CD14-positive monocyte (primary cell): ENCODE results near the gene ZPR1. TPM values are rescaled to one million over a fixed set of nuclear protein-coding genes. Genes with fewer than 3 reads are reported as not detected.

Experiments
- DNase-seq, 3 donors: peaks; one replicate each; pipeline ENCODE4 v3.0.0-alpha.2; 2011 to 2022
- H2AFZ ChIP-seq: 2 replicates; pipeline ENCODE4 v1.6.0; 2012; ENCODE audit warnings: mild to moderate bottlenecking, low read depth, low read length, inconsistent platforms; ENCODE audit not compliant: insufficient read depth, poor library complexity, severe bottlenecking
- H3K27ac ChIP-seq, 2 donors: 1 replicate in 1 of 2; 2 replicates in 1 of 2; pipeline ENCODE4 v1.5.1; 2012 to 2013; ENCODE audit warnings: low read length in 2 of 2, control low read depth in 1 of 2, inconsistent platforms in 1 of 2, low read depth in 1 of 2, mild to moderate bottlenecking in 1 of 2
- H3K27me3 ChIP-seq, 2 donors: one replicate each; pipeline versions ENCODE4 v1.6.0 to v1.6.1; 2011 to 2013; ENCODE audit warnings: low read length in 2 of 2; ENCODE audit not compliant: control insufficient read depth in 2 of 2, insufficient read depth in 2 of 2
- H3K36me3 ChIP-seq, 2 donors: replicated peaks in 1 of 2; 1 replicate in 1 of 2; 2 replicates in 1 of 2; pipeline versions ENCODE4 v1.5.1 to v1.6.1; 2012 to 2013; ENCODE audit warnings: low read length in 2 of 2, control low read depth in 1 of 2, inconsistent platforms in 1 of 2, mild to moderate bottlenecking in 1 of 2; ENCODE audit not compliant: insufficient read depth in 2 of 2, control insufficient read depth in 1 of 2
- H3K4me1 ChIP-seq, 2 donors: 1 replicate in 1 of 2; 2 replicates in 1 of 2; pipeline versions ENCODE4 v1.5.1 to v1.6.1; 2012 to 2013; ENCODE audit warnings: low read length in 2 of 2, control low read depth in 1 of 2, inconsistent platforms in 1 of 2, mild to moderate bottlenecking in 1 of 2, moderate library complexity in 1 of 2; ENCODE audit not compliant: insufficient read depth in 2 of 2, control insufficient read depth in 1 of 2
- H3K4me2 ChIP-seq: replicated peaks from 2 replicates; pipeline ENCODE3; 2012; ENCODE audit warnings: low read length, moderate library complexity, mild to moderate bottlenecking; ENCODE audit not compliant: poor library complexity, severe bottlenecking; ENCODE audit errors: extremely low read depth
- H3K4me3 ChIP-seq, 3 experiments: fragments of 200-600 bp in 1 of 3; sonication (generic) in 1 of 3; replicated peaks in 1 of 3; 1 replicate in 2 of 3; 2 replicates in 1 of 3; pipeline ENCODE4 v1.5.1; 2011 to 2013; ENCODE audit warnings: low read length in 3 of 3, mild to moderate bottlenecking in 3 of 3, control low read depth in 2 of 3, low read depth in 2 of 3, inconsistent platforms in 1 of 3, moderate library complexity in 1 of 3
- H3K79me2 ChIP-seq: 2 replicates; pipeline ENCODE4 v1.6.0; 2012; ENCODE audit warnings: mild to moderate bottlenecking, control low read depth, inconsistent platforms, low read length, moderate library complexity; ENCODE audit not compliant: insufficient read depth
- H3K9ac ChIP-seq: 2 replicates; pipeline ENCODE4 v1.6.0; 2017; ENCODE audit warnings: low read length, mild to moderate bottlenecking; ENCODE audit not compliant: insufficient read depth, poor library complexity, severe bottlenecking
- H3K9me3 ChIP-seq, 2 donors: replicated peaks in 1 of 2; 1 replicate in 1 of 2; 2 replicates in 1 of 2; pipeline versions ENCODE4 v1.5.1 to v1.6.1; 2012 to 2013; ENCODE audit warnings: low read length in 2 of 2, control low read depth in 1 of 2; ENCODE audit not compliant: control insufficient read depth in 1 of 2, insufficient read depth in 1 of 2
- H4K20me1 ChIP-seq: 2 replicates; pipeline ENCODE4 v1.6.0; 2012; ENCODE audit warnings: mild to moderate bottlenecking, low read length, control low read depth, moderate library complexity; ENCODE audit not compliant: insufficient read depth
- H3K27ac Mint-ChIP-seq, 7 donors: one replicate each; pipeline ENCODE4 v1.8.0; 2020; ENCODE audit warnings: mild to moderate bottlenecking in 7 of 7, mixed read lengths in 7 of 7, moderate library complexity in 6 of 7, inconsistent platforms in 2 of 7
- H3K27me3 Mint-ChIP-seq, 3 donors: one replicate each; pipeline ENCODE4 v1.8.0; 2021 to 2022; ENCODE audit warnings: low read depth in 3 of 3, mild to moderate bottlenecking in 3 of 3, mixed read lengths in 3 of 3, moderate library complexity in 3 of 3, inconsistent platforms in 1 of 3
- H3K36me3 Mint-ChIP-seq, 2 donors: one replicate each; pipeline ENCODE4 v1.8.0; 2020; ENCODE audit warnings: mixed read lengths in 2 of 2, inconsistent platforms in 1 of 2, mild to moderate bottlenecking in 1 of 2
- H3K4me1 Mint-ChIP-seq: one replicate; pipeline ENCODE4 v1.8.0; 2020; ENCODE audit warnings: mild to moderate bottlenecking, mixed read lengths
- H3K4me3 Mint-ChIP-seq, 2 donors: one replicate each; pipeline ENCODE4 v1.8.0; 2020; ENCODE audit warnings: mild to moderate bottlenecking in 2 of 2, mixed read lengths in 2 of 2, moderate library complexity in 1 of 2
- H3K9me3 Mint-ChIP-seq, 7 donors: one replicate each; pipeline ENCODE4 v1.8.0; 2020 to 2022; ENCODE audit warnings: mixed read lengths in 7 of 7, mild to moderate bottlenecking in 6 of 7, moderate library complexity in 6 of 7, inconsistent platforms in 2 of 7
- WGBS: methylation state at CpG from one replicate; pipeline ENCODE4 v1.1.5; 2013; ENCODE audit warnings: missing lambda C conversion rate; ENCODE audit not compliant: insufficient coverage; 5-methylcytosine and 5-hydroxymethylcytosine counted together
- intact Hi-C, 2 donors: fragments of 100-400 bp; cut with micrococcal nuclease; formaldehyde crosslinking; loops; one replicate each; pipeline versions ENCODE4 v1.15.0 to v1.15.1; 2023
- polyA plus RNA-seq, 3 donors: library from polyadenylated mRNA; depleted of rRNA in 1 of 3; unstranded in 2 of 3; stranded (reverse) in 1 of 3; fragments of 300-500 nt in 2 of 3; fragments of >200 nt in 1 of 3; fragmentation: Illumina TruSeq in 2 of 3; gene quantifications; 1 replicate in 2 of 3; 2 replicates in 1 of 3; pipeline ENCODE4 v1.2.3, GENCODE V29; 2012 to 2021
- TF ChIP-seq, protein P1 (sequence below): fragments of 200-600 bp; IDR thresholded peaks from one replicate; pipeline ENCODE4 v1.8.0; 2022; ENCODE audit warnings: antibody characterized with exemption, mild to moderate bottlenecking

Gene ZPR1
- polyA plus RNA-seq, 3 donors: 24.4 to 35.5 (median 35.2) TPM

DNA sequence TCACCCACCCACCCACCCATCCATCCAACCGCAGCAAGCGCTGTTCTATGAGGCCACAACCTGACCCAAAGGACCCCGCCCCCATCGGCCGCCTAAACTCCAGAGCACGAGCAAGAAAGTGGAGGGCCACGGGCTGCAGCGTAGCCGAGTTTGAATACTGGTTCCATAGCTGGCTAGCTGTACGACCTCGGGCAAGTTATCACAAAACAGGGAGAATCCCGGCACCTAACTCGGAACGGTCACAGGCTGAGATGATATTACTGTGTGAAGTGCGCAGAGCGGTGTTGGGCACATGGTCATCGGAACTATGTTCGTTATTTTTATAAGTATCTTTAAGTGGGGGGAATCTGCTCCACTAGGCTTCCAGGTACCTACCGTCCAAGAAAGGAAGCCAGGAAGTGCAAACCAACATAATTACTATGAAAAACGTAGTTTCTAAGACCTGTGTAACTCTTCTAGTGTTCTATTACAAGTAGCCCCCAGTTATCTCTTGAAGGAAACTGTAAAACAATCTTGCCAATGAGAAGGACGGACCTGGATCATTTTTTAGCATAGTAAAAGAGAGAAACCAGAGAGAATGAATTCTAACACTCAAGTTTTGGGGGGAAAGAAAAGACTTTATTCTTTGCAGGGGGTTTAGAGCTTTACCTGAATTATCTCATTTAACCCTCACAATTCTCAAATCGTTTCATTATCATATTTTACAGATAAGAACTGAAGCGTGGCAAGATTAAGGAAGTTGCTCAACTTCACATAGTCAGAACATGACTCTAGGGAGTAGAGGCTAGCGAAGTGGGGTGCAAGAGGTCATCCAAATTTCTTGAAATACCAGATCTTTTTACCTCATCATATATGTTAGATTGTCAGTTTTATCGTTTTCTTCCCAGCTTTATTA is 14.4 kb downstream of the ZPR1 start:
- intact Hi-C loops: loop anchor here in 1 of 2 donors (5.0 kb wide), 1 partner anchor 459 kb away; the partner anchor contains the start of genes PCSK7 and RNF214
- DNase-seq: peak; percentile 46 to 65 (median 65)
- H3K79me2 ChIP-seq: peaks cover 37% of the 10 kb centered on the region
- H3K4me2 ChIP-seq: peak overlapping the region; percentile 99
- TF ChIP-seq, protein P1, sequence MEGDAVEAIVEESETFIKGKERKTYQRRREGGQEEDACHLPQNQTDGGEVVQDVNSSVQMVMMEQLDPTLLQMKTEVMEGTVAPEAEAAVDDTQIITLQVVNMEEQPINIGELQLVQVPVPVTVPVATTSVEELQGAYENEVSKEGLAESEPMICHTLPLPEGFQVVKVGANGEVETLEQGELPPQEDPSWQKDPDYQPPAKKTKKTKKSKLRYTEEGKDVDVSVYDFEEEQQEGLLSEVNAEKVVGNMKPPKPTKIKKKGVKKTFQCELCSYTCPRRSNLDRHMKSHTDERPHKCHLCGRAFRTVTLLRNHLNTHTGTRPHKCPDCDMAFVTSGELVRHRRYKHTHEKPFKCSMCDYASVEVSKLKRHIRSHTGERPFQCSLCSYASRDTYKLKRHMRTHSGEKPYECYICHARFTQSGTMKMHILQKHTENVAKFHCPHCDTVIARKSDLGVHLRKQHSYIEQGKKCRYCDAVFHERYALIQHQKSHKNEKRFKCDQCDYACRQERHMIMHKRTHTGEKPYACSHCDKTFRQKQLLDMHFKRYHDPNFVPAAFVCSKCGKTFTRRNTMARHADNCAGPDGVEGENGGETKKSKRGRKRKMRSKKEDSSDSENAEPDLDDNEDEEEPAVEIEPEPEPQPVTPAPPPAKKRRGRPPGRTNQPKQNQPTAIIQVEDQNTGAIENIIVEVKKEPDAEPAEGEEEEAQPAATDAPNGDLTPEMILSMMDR: no peak
- H3K27ac ChIP-seq: peak overlapping the region; percentile 59 to 91
- Mint-ChIP-seq H3K4me3 (peak overlapping the region; percentile 92 to 97), H3K9me3 (no peaks in the 10 kb centered on the region), H3K27ac (peak overlapping the region; percentile 87 to 98 (median 94)), H3K4me1 (peaks cover 41% of the 10 kb centered on the region), H3K27me3 (peaks cover 0 to 5% (median 0%) of the 10 kb centered on the region in 3 donors), H3K36me3 (peaks cover 30 to 41% of the 10 kb centered on the region in 2 donors)
- H3K4me3 ChIP-seq: peak overlapping the region; percentile 86 to 98 (median 93)
- under 1% methylated on average over 13 of the region's 25 CpGs for WGBS
- H3K9ac ChIP-seq: peak overlapping the region; percentile 81
- peaks cover 36 to 49% of the 10 kb centered on the region in 2 donors for H3K4me1 ChIP-seq
- no peaks in the 10 kb centered on the region for H3K9me3 ChIP-seq
- peaks cover 14 to 40% of the 10 kb centered on the region in 2 donors for H3K36me3 ChIP-seq
- H2AFZ ChIP-seq: peak overlapping the region; percentile 98
- H4K20me1 ChIP-seq: peaks cover 12% of the 10 kb centered on the region
- no peaks in the 10 kb centered on the region for H3K27me3 ChIP-seq

GRCh38 chr11:116772443-116773202 is 15.2 kb downstream of the ZPR1 start, which contains the start of gene BUD13:
TSS of gene BUD13 (minus strand) at chr11:116772987. CDS start at chr11:116772964, 23 bp downstream.
- Histone ChIP-seq H3K9me3 (no peaks in the 10 kb centered on the region), H3K4me1 (peaks cover 36 to 49% of the 10 kb centered on the region in 2 donors), H3K36me3 (peaks cover 8 to 38% of the 10 kb centered on the region in 2 donors), H3K4me3 (peak within 1 kb of the TSS; percentile 86 to 98 (median 93)), H3K27ac (peak within 1 kb of the TSS; percentile 71 to 91), H4K20me1 (peaks cover 12% of the 10 kb centered on the region), H3K79me2 (peaks cover 45% of the 10 kb centered on the region), H2AFZ (peak within 1 kb of the TSS; percentile 98), H3K4me2 (peak within 1 kb of the TSS; percentile 99), H3K27me3 (no peaks in the 10 kb centered on the region), H3K9ac (peak within 1 kb of the TSS; percentile 81)
- Mint-ChIP-seq H3K36me3 (peaks cover 24 to 35% of the 10 kb centered on the region in 2 donors), H3K9me3 (no peaks in the 10 kb centered on the region), H3K27me3 (peaks cover 0 to 5% (median 0%) of the 10 kb centered on the region in 3 donors), H3K27ac (peak within 1 kb of the TSS; percentile 93 to 98 (median 95)), H3K4me3 (peak within 1 kb of the TSS; percentile 92 to 97), H3K4me1 (peaks cover 41% of the 10 kb centered on the region)
- DNase-seq: peak; percentile 78 to 81 (median 79)
- intact Hi-C loops: loop anchor here in 1 of 2 donors (5.0 kb wide), 1 partner anchor 460 kb away; the partner anchor contains the start of genes PCSK7 and RNF214
- TF ChIP-seq, protein P1: no peak
- under 1% methylated on average over 62 of the region's 73 CpGs for WGBS
